SW480 (cell line): Measurements from ENCODE around the gene SLC28A2.
A peak's percentile ranks its signal among the peaks of the same experiment; 100 is the strongest.
"Not testable (repeated sequence)": the region's sequence is repeated elsewhere in the genome, so short reads cannot be mapped to it uniquely, and the experiment has no call there.

Experiments
- DNase-seq: peaks from one replicate; pipeline ENCODE4 v3.0.0-alpha.2; 2016; ENCODE audit warnings: low spot score

The SLC28A2 gene

DNA sequence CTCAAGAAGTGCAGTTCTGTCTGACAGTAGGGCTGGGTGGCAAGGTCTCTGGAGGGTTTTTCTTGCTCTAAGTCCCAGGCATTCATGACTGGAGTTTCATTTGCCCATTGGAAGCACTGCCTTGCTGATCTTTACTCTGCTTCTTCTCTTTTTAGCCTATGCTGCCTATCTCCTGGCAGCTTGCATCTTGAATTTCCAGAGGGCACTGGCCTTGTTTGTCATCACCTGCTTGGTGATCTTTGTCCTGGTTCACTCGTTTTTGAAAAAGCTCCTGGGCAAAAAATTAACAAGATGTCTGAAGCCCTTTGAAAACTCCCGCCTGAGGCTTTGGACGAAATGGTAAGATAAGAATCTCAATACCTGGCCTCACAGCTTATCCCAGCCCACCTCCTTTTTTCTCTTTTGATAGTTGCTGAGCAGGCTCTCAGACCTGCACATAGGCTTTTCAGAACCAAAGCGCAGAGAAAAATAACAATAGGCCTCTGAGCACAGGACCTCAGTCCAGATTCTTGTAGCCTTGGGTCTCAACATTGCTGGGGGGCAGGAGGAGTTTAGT, 10.9 kb downstream of the SLC28A2 start:
- DNase-seq = no peak

DNA sequence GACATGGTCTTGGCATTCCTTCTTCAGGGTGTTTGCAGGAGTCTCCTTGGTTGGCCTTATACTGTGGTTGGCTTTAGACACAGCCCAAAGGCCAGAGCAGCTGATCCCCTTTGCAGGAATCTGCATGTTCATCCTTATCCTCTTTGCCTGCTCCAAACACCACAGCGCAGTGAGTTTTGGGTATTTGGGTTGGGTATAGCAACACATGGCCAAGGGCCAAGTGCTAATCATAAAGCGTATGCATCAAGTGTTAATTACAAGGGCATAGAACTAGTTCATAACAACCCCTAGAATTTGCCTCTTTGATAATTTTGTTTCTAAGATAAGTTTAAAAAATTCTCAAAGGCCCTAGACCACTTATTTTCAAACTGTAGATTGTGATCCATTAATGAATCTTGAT, 11.8 kb downstream of the SLC28A2 start:
- no peak for DNase-seq

DNA sequence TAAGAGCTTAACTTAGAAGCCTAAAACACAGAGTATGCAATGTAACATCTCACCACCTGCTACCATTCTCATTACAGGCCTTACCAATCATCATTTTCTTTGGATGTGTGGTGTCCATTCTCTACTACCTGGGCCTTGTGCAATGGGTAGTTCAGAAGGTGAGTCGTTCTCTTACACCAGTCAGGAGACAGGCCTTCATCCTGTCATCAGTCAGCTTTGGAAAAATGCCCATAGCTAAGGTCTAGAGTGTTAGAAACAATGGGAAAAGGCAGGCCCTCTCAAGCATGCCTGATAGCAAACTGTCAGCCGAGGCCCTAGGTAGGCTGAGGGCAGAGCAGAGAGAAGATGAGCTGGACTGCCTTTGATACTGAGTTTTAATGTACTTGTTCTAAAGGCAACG, 13.5 kb downstream of the SLC28A2 start:
- DNase-seq = no peak

- no peak for DNase-seq
Measured at GRCh38 chr15:45268135-45268534, 16.1 kb downstream of the SLC28A2 start.

GRCh38 chr15:45274636-45275380, 22.8 kb downstream of the SLC28A2 start:
- no peak for DNase-seq

DNA sequence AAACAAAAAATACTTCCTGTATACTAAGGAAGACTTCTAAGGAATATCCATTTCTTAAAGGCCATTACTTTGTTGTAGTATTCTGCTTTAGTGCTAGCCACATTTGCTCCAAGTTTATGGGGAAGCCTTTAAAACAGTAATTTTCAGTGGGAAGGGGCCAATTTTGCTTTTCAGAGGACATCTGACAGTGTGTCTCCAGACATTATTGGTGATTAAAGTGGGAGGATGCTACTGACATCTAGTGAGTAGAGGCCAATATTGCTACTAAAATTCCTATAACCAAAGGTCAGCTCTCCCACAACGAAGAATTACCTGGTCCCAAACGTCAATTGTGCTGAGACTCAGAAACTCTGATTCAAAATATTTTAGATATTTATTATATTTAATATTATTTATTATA, 24.8 kb downstream of the SLC28A2 start:
- DNase-seq = peak; percentile 41

GRCh38 chr15:45279024-45279698, 27.1 kb downstream of the SLC28A2 start:
- peak; percentile 94 for DNase-seq

- DNase-seq = no peak
Measured at GRCh38 chr15:45285413-45285812, 33.4 kb downstream of the SLC28A2 start.

DNA sequence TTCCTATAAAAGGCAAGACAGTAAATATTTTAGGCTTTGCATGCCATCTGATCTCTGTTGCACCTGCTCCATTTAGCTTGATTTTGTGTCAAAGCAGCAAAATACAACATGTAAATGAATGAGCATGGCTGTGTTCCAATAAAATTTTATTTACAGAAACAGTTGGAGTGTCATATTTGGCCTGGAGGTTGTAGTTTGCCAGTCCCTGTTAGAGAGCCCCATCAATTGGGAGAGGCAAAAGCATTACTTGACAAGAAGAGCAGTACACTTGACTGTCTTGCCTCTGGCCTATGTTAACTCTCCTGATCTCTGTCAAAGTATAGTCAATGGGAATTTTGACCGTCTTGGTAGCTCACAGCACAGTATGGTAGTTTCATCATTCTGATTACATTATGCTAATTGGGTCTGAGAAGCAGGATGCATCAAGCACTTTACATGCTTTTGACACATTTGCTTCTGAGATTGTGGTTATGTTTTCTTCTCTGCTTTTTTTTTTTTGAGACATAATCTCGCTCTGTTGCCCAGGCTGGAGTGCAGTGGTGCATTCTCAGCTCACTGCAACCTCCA, 35.4 kb downstream of the SLC28A2 start:
- DNase-seq = no peak

- DNase-seq = no peak
Measured at GRCh38 chr15:45288947-45289346, 36.9 kb downstream of the SLC28A2 start.

- DNase-seq = no peak
Measured at GRCh38 chr15:45291822-45292582, 40.0 kb downstream of the SLC28A2 start.

- DNase-seq = not testable (repeated sequence)
Measured at GRCh38 chr15:45293326-45293725, 41.3 kb downstream of the SLC28A2 start.

- DNase-seq = not testable (repeated sequence)
Measured at GRCh38 chr15:45298964-45299378, 46.9 kb downstream of the SLC28A2 start.

DNA sequence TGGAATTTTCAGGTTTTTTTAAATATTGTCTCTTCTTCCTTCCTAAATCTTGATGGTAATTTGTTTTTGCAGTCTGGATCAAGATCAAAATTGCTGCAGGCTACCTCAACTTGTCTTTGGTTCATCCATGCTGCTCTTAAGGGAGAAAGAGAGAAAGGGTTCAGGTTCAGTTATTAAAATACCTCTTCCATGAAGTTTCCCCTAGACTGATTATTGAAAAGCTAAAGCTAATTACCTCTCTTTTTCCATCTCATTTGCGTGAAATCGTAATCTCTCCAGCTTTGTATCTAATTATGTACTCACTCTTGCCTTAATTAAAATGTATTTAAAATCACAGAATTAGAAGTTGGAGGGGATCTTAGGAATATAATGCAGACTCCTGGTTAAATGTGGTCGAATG, 52.7 kb downstream of the SLC28A2 start:
- no peak for DNase-seq

- no peak for DNase-seq
Measured at GRCh38 chr15:45306105-45306504, 54.1 kb downstream of the SLC28A2 start.

DNA sequence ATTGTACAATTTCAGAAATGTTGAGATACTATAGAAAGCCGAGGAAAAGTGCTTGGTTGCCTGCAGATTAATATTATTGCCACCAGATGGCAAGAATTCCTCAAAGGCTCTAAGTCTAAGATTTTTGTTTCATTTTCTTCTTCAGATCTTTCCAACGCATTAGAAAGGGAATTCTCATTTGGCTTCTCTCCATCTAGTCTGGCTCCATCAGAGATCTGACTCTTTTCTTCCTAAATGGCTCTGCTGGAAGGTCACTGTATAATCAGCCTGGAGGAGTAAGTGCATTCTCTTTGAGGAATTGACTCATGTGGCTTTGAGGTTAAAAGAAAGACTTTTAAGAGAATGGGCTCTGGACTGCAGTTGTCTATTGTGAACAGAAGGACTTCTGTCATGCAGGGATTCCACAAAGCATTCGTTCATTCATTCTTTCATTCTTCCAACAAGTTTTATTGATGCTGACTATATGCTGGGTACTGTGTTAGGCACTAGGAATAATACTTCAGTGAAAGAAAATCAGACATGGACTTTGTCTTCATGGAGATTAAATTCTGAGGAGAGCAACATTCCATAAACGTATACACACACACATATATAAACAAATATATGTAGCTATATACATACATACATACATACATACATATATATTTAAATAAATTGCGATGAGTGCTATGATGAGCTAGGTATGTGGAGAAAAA, 55.3 kb downstream of the SLC28A2 start:
- peak; percentile 50 for DNase-seq

- DNase-seq = not testable (repeated sequence)
Measured at GRCh38 chr15:45314117-45314516, 62.1 kb downstream of the SLC28A2 start.

DNA sequence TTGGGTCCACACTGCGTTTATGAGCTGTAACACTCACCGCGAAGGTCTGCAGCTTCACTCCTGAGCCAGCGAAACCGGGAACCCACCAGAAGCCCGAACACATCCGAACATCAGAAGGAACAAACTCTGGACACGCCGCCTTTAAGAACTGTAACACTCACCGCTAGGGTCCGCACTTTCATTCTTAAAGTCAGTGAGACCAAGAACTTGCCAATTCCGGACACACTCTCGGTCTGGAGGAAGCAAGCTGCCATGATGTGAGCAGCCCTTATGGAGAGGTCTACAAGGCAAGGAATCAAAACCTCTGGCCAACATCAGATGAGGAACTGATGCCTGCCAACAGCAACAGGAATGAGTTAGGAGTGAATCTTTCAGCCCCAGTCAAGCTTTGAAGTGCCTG, 62.9 kb downstream of the SLC28A2 start:
- no peak for DNase-seq

DNA sequence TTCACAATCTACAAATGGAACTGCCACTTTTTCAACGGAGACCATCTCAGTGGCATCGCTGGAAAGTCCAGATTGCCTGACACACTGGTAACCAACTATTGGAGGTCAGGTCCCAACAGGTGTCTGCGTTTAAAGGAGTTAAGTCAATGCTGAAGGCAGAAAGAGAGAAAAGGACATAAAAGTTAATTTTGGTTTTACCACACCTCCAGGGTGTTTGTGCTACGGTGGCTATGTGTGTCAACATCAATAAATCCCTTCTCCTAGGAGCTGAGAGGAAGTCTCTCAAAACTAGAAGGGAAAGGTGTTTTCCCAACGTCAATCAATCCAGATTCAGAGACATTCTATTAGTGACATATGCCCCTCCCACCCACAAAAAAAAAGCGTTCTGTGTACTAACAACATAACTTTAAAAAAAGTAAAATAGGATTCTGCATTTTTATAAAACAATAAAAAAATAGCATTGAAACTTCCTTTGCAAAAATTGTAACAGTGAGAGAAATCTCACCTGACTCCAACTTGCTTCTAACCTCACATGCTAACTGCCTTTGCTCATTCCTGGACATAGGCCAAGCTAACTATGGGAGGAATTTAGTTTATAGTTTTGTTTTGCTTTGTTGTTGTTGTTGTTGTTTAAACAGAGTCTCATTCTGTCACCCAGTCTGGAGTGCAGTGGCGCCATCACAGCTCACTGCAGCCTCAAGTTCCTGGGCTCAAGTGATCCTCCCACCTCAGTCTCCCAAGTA, 67.6 kb downstream of the SLC28A2 start:
- no peak for DNase-seq

DNA sequence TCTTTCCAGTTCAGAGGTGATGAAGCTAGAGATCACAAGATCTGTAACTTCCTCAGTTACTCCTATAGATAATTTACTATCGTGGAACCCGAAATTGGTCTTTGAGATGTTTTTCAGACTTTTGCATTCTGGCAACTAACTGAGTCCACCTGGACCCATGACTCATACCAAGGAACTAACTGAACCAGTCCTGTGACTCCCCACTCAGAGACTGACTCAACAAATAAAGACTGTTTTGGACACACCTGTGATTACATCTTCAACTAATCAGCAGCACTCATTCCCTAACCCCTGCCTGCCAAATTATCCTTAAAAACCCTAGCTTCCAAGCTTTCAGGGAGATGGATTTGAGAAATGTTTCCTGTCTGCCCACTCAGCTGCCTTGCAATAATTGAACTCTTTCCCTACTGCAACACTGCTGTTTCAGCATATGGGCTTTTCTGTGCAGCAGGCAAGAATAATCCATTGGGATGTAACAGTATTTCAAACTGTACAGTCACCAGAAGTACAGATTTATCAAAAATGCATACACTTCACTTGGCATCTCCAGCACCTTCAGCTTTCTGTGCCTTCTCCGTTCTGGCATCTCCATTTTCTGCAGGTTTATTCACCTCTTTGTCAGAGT, 68.7 kb downstream of the SLC28A2 start:
- no peak for DNase-seq
